Adrenal gland (tissue), 12 donors: ENCODE data around the gene SIK2. TPM values are rescaled to one million over a fixed set of nuclear protein-coding genes. Genes with fewer than 3 reads are reported as not detected.

Experiments
- DNase-seq, 7 donors: peaks; one replicate each; pipeline ENCODE4 v3.0.0-alpha.2; 2019 to 2020
- H3K27ac ChIP-seq, 5 donors: fragments of 200-600 bp; sonication (generic) in 4 of 5; 1 replicate in 3 of 5; 2 replicates in 2 of 5; pipeline versions ENCODE4 v1.5.1 to v1.8.0; 2016 to 2020; ENCODE audit warnings: mild to moderate bottlenecking in 1 of 5
- H3K27me3 ChIP-seq: fragments of 200-600 bp; 2 replicates; pipeline ENCODE4 v1.8.0; 2021
- H3K36me3 ChIP-seq, 2 donors: fragments of 200-600 bp; replicated peaks in 1 of 2; 1 replicate in 1 of 2; 2 replicates in 1 of 2; pipeline versions ENCODE4 v1.5.1 to v1.8.0; 2018 to 2022
- H3K4me1 ChIP-seq, 2 donors: fragments of 200-600 bp; replicated peaks in 1 of 2; 1 replicate in 1 of 2; 2 replicates in 1 of 2; pipeline versions ENCODE4 v1.5.1 to v1.8.0; 2018 to 2021
- H3K4me3 ChIP-seq, 4 donors: fragments of 200-600 bp; sonication (generic) in 3 of 4; one replicate each; pipeline ENCODE4 v1.5.1; 2016 to 2018
- H3K9me3 ChIP-seq, 3 donors: fragments of 200-600 bp; sonication (generic) in 1 of 3; replicated peaks in 1 of 3; 1 replicate in 2 of 3; 2 replicates in 1 of 3; pipeline versions ENCODE4 v1.5.1 to v1.8.0; 2016 to 2021
- CTCF ChIP-seq, 6 experiments: fragments of 450-650 bp in 4 of 6; fragments of 200-600 bp in 2 of 6; sonication (generic) in 1 of 6; IDR thresholded peaks; 1 replicate in 5 of 6; 2 replicates in 1 of 6; pipeline versions ENCODE4 v1.5.1 to v1.8.0; 2016 to 2021; ENCODE audit warnings: antibody characterized with exemption in 6 of 6, mild to moderate bottlenecking in 2 of 6, moderate library complexity in 1 of 6
- POLR2A ChIP-seq, 2 donors: fragments of 450-650 bp; IDR thresholded peaks; one replicate each; pipeline ENCODE4 v1.6.1; 2017; ENCODE audit warnings: antibody characterized with exemption in 2 of 2, mild to moderate bottlenecking in 2 of 2, moderate library complexity in 1 of 2
- WGBS, 4 donors: extraction: QIAGEN DNeasy Blood & Tissue Kit in 2 of 4; methylation state at CpG; one replicate each; pipeline versions ENCODE4 v1.1.5 to v1.1.7; 2013 to 2017; 5-methylcytosine and 5-hydroxymethylcytosine counted together
- intact Hi-C, 2 donors: fragments of 100-400 bp; cut with DNase I; formaldehyde crosslinking; loops; one replicate each; pipeline versions ENCODE4 v1.14.1 to v1.15.0; 2022 to 2023
- polyA plus RNA-seq, 3 donors: library from polyadenylated mRNA; stranded (reverse); fragments of 200-250 nt in 2 of 3; fragments of 350-450 nt in 1 of 3; fragmentation: Illumina TruSeq in 1 of 3; extraction: RNeasy Lipid Tissue Mini Kit (QIAGEN cat#74804) in 1 of 3; gene quantifications; one replicate each; pipeline ENCODE4 v1.2.3, GENCODE V29; 2013 to 2014
- total RNA-seq, 9 donors: library from RNA; depleted of rRNA in 4 of 9; stranded (reverse); fragments of >200 nt in 4 of 9; fragments of 120-200 nt in 1 of 9; fragmentation: NEBNext Ultra II Directional in 1 of 9; extraction: Animal tissue kit (Norgen Biotek cat#: 25700) in 1 of 9; gene quantifications; one replicate each; pipeline versions ENCODE4 v1.1.0 to v1.2.4, GENCODE V29; 2013 to 2023
- donor health status: healthy with polysubstance abuse.
- donor health status: Bipolar disorder and iron deficiency.
- donor health status: DM: yes; HTN: yes; CAD: no.
- donor health status: DM: no; HTN: no; CAD: no.
- donor health status: DM: no; HTN: no; CAD: no.
- donor health status: DM: yes; HTN: yes; CAD: no.

Gene SIK2
- total and polyA plus RNA-seq, 12 donors: 7.6 to 33.0 (median 25.3) TPM

- H3K27me3 ChIP-seq: no peaks in the 10 kb centered on the region
- H3K4me1 ChIP-seq: peaks cover 0 to 3% of the 10 kb centered on the region in 2 donors
- H3K27ac ChIP-seq: no peak overlapping the region
- no peaks in the 10 kb centered on the region for H3K9me3 ChIP-seq
- no peak for TF ChIP-seq POLR2A (IDR thresholded peaks at IDR 0.05)
- no peak for TF ChIP-seq CTCF (IDR thresholded peaks at IDR 0.05)
- H3K36me3 ChIP-seq: no peaks in the 10 kb centered on the region
- 56 to 75% (median 60%) methylated on average over 4 of the region's 4 CpGs for WGBS, 4 donors
- intact Hi-C loops: loop anchor here in 1 of 2 donors (10.0 kb wide), 1 partner anchor 275 kb away; no protein-coding TSS in a partner anchor
- no peak for DNase-seq
- no peak overlapping the region for H3K4me3 ChIP-seq
Measured at GRCh38 chr11:111569476-111569875, 32.8 kb upstream of the SIK2 start.

GRCh38 chr11:111570796-111571195, 31.5 kb upstream of the SIK2 start:
- H3K36me3 ChIP-seq: no peaks in the 10 kb centered on the region
- 39 to 47% (median 43%) methylated on average over 6 of the region's 6 CpGs for WGBS, 4 donors
- TF ChIP-seq CTCF (IDR thresholded peaks at IDR 0.05) (no peak), POLR2A (IDR thresholded peaks at IDR 0.05) (no peak)
- no peak overlapping the region for H3K4me3 ChIP-seq
- peaks cover 0 to 3% of the 10 kb centered on the region in 2 donors for H3K4me1 ChIP-seq
- H3K27me3 ChIP-seq: no peaks in the 10 kb centered on the region
- no peaks in the 10 kb centered on the region for H3K9me3 ChIP-seq
- intact Hi-C loops: no loop called here
- DNase-seq: no peak
- H3K27ac ChIP-seq: no peak overlapping the region

GRCh38 chr11:111571829-111572501, 30.3 kb upstream of the SIK2 start:
- intact Hi-C loops: no loop called here
- no peak for TF ChIP-seq POLR2A (IDR thresholded peaks at IDR 0.05)
- TF ChIP-seq CTCF (IDR thresholded peaks at IDR 0.05): no peak
- Histone ChIP-seq H3K9me3 (no peaks in the 10 kb centered on the region), H3K27me3 (no peaks in the 10 kb centered on the region), H3K4me1 (peaks cover 0 to 3% of the 10 kb centered on the region in 2 donors), H3K4me3 (no peak overlapping the region), H3K36me3 (no peaks in the 10 kb centered on the region), H3K27ac (no peak overlapping the region)
- WGBS, 4 donors: 31 to 34% (median 33%) methylated on average over 6 of the region's 6 CpGs
- no peak for DNase-seq

GRCh38 chr11:111572581-111572980, 29.7 kb upstream of the SIK2 start:
- intact Hi-C loops: no loop called here
- no peak overlapping the region for H3K4me3 ChIP-seq
- no peaks in the 10 kb centered on the region for H3K27me3 ChIP-seq
- H3K4me1 ChIP-seq: peaks cover 0 to 3% of the 10 kb centered on the region in 2 donors
- no peaks in the 10 kb centered on the region for H3K36me3 ChIP-seq
- H3K27ac ChIP-seq: no peak overlapping the region
- no peak for DNase-seq
- no peaks in the 10 kb centered on the region for H3K9me3 ChIP-seq
- no peak for TF ChIP-seq CTCF (IDR thresholded peaks at IDR 0.05)
- no peak for TF ChIP-seq POLR2A (IDR thresholded peaks at IDR 0.05)
- 86 to 96% (median 90%) methylated on average over 3 of the region's 3 CpGs for WGBS, 4 donors
